Ammon's horn (tissue), 1 donor: ENCODE data around the gene UBQLN3.

Experiments used
- DNase-seq: peaks from one replicate; pipeline ENCODE4 v3.0.0-alpha.2; 2016; ENCODE audit warnings: low spot score

The UBQLN3 gene

DNA sequence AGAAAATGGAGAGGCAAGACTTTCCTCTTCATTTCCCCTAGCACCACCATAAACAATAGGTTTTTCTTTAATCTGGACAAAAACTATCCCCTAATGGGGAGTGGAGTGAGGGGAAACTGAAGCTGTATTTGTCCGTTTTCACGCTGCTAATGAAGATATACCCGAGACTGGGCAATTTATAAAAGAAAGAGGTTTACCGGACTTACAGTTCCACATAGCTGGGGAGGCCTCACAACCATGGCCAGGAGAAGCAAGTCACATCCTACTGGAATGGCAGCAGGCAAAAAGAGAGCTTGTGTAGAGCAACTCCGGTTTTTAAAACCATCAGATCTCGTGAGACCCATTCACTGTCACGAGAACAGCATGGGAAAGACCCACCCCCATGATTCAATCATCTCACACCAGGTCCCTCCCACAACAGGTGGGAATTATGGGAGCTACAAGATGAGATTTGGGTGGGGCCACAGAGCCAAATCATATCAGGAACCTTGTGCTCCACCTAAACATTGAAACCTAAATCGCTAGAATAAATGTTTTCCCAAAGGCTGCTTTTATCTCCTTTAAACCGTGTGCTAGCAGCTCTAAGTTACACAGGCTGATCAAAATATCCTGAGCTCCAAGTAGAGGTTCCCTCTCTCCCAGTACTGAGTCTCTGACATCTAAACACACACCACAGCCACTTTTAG lies 4.3 kb downstream of the UBQLN3 start:
- DNase-seq = no peak

DNA sequence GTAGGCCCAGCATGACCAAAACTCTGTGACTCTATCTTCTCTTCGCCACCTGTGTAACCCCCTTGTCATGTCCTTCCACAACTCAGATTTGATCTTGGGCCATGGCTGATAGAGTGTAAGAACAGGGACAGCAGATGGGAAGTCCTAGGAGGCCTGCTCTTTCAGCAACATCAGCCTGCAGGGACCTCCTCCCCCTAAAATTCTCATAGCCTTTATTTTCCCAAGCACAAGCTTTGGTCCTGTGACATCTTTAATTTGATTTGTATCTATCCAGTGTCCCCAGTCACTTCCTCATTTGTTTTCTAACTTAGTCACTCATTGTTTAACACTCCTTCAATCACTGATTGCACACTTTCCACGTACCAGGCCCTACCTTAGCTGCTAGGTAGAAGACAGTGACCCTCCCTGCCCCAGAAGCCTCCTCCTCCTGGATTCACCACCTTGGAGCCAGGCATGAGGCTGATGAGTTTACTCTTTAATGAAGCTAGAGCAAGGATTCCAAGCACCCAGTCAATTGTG lies 5.3 kb downstream of the UBQLN3 start:
- DNase-seq = no peak

GRCh38 chr11:5500393-5500801 lies 9.4 kb downstream of the UBQLN3 start:
- DNase-seq = no peak

DNA sequence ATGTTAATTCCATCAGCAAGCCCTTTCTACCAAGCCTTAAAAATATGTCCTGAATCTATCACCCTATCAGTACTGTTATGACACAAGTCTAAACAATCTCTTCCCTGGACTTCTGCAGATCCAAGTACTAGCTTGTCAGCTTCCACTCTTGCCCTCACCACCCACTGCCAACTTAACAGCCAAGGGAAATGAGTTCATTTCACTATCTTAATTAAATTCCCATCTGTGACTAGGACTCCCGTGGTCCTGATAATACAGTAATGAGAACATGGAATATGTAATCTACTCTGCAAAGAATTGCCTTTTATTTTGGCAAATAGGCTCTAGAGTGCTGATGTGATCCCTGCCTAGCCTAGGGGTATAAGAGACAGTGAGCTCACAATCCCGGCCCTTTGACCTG lies 10.1 kb downstream of the UBQLN3 start:
- DNase-seq = no peak

DNA sequence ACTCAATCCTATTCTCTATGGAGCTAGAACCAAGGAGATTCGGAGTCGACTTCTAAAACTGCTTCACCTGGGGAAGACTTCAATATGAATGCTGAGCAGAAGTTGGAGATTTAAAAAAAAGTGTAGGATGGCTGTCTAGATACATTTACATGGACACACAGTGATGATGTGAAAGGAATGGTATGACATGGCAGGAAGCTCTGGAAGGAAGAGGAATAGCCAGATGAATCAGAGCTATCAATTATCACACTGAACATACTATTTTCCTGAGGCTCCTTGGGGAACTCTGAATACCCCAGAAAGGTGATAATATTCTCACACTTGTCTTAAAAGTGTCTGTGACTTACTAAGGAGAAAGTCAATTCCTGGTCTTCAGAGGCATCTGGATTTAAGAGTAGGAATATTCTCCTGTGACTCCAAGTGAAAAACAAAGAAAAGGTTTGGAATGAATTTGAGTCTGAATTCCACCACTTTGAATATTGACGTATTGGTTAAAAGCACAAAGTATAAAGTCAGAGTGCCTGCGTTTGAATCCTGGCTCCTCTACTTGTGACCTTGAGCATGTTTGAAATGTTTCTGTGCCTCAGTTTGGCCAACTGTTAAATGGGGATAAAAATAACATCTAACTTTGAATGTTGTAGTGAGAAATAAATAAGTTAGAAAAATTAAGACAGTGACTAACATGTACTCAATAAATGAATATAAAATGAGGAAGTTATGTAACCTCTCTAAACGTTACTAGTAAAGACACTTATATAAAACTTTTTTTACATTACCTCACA lies 20.0 kb downstream of the UBQLN3 start:
- DNase-seq = no peak

DNA sequence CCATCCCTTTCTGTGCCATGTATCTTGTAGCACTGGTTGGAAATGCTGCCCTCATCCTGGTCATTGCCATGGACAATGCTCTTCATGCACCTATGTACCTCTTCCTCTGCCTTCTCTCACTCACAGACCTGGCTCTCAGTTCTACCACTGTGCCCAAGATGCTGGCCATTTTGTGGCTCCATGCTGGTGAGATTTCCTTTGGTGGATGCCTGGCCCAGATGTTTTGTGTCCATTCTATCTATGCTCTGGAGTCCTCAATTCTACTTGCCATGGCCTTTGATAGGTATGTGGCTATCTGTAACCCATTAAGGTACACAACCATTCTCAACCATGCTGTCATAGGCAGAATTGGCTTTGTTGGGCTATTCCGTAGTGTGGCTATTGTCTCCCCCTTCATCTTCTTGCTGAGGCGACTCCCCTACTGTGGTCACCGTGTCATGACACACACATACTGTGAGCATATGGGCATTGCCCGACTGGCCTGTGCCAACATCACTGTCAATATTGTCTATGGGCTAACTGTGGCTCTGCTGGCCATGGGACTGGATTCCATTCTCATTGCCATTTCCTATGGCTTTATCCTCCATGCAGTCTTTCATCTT lies 20.9 kb downstream of the UBQLN3 start:
- no peak for DNase-seq

DNA sequence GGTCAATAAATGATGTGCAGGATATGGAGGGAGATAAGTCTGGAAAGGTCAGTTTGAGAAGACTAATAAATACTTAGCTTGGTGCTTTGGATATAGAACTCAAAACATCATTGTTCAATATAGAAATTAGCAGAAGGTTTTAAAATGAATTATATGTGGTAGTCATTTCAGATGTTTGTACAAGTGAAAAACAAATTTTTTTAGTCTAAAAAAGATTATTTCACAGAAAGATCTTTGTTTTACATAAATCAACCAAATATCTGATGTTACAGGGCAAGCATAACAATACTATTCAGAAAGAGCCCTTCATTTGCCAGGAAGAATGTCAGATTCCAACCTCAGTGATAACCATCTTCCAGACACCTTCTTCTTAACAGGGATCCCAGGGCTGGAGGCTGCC lies 21.4 kb downstream of the UBQLN3 start, which contains the start of gene OR52D1:
Gene OR52D1 (plus strand): TSS at position 301 of the 400 bp plus-strand sequence. CDS start 22 bp downstream, at position 323.
- no peak for DNase-seq

GRCh38 chr11:5486421-5486820 lies 23.3 kb downstream of the UBQLN3 start:
- no peak for DNase-seq

DNA sequence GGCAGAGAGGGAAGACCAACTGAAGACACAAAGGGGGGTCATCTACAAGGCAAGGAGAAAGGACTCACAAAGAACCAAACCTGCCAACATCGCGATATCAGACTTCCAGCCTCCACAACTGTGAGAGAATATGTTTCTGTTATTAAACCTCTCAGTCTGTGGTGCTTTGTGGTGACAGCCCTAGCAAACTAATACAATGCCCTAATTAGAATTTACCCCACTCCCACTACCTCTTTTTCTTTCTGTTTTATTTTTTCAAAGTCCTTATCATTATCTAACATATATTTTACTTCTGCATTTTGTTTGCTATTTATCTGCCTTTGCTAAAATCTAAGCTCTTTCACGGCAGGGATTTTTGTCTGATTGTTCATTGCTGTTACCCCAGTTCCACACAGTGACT lies 23.8 kb downstream of the UBQLN3 start:
- DNase-seq = no peak

GRCh38 chr11:5476186-5476819 lies 33.5 kb downstream of the UBQLN3 start:
- DNase-seq = peak; percentile 63

- DNase-seq = no peak
These were observed 35.8 kb downstream of the UBQLN3 start for GRCh38 chr11:5473921-5474320.

DNA sequence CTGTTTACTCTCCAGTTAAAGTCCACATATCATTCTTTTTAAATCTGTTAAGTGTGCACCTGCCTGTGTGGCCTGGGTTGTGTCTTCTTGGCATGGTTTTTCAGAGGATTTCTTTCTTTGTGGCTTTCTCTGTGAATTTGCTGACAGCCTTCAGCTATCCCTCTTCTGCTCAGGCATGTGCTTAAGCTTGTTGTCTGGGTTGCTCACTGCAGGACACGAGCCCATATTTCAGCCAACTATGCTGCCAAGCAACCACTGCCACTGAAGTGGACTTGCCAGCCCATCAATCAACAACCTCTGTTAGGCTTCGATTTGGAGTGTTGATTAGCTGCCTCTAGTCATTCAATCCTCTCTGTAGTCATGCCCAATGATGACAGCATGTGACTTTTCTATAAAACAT lies 42.2 kb downstream of the UBQLN3 start:
- no peak for DNase-seq

- DNase-seq = no peak
These were observed 48.7 kb downstream of the UBQLN3 start for GRCh38 chr11:5460983-5461621.
